Gastrocnemius medialis (tissue), 4 donors: ENCODE measurements around the gene NFKBIZ.

ENCODE experiments used
- POLR2A ChIP-seq, 2 donors: fragments of 450-650 bp; IDR thresholded peaks; one replicate each; pipeline ENCODE4 v1.6.1; 2017; ENCODE audit warnings: antibody characterized with exemption in 2 of 2, mild to moderate bottlenecking in 2 of 2, moderate library complexity in 2 of 2
- TF ChIP-seq, protein P1 (sequence below), 5 experiments: fragments of 450-650 bp in 3 of 5; fragments of 200-600 bp in 2 of 5; sonication (generic) in 2 of 5; IDR thresholded peaks in 4 of 5; conservative IDR thresholded peaks in 1 of 5; 1 replicate in 4 of 5; 2 replicates in 1 of 5; pipeline ENCODE4 v1.5.1; 2016 to 2019; ENCODE audit warnings: antibody characterized with exemption in 5 of 5, mild to moderate bottlenecking in 3 of 5, moderate library complexity in 3 of 5

GRCh38 chr3:101816215-101817149 lies 32.8 kb upstream of the NFKBIZ start:
- TF ChIP-seq, protein P1, sequence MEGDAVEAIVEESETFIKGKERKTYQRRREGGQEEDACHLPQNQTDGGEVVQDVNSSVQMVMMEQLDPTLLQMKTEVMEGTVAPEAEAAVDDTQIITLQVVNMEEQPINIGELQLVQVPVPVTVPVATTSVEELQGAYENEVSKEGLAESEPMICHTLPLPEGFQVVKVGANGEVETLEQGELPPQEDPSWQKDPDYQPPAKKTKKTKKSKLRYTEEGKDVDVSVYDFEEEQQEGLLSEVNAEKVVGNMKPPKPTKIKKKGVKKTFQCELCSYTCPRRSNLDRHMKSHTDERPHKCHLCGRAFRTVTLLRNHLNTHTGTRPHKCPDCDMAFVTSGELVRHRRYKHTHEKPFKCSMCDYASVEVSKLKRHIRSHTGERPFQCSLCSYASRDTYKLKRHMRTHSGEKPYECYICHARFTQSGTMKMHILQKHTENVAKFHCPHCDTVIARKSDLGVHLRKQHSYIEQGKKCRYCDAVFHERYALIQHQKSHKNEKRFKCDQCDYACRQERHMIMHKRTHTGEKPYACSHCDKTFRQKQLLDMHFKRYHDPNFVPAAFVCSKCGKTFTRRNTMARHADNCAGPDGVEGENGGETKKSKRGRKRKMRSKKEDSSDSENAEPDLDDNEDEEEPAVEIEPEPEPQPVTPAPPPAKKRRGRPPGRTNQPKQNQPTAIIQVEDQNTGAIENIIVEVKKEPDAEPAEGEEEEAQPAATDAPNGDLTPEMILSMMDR (IDR thresholded peaks at IDR 0.05 in 4 of 5, conservative IDR thresholded peaks at IDR 0.05 in 1 of 5) = no peak
- TF ChIP-seq POLR2A (IDR thresholded peaks at IDR 0.05) = no peak
